ENCODE data around the gene MED29. TPM values are rescaled to one million over a fixed set of nuclear protein-coding genes. Genes with fewer than 3 reads are reported as not detected.
"Not testable (repeated sequence)": the region's sequence is repeated elsewhere in the genome, so short reads cannot be mapped to it uniquely, and the experiment has no call there.

The MED29 gene
- total RNA-seq, 1 experiment from 2014 or later: 26.7 TPM

- DNase-seq (ENCODE audit: low spot score): no peak
Measured at GRCh38 chr19:39370735-39371134, 20.4 kb upstream of the MED29 start.

GRCh38 chr19:39372047-39372802 is 19.0 kb upstream of the MED29 start:
- DNase-seq (ENCODE audit: low spot score): peak; percentile 70

GRCh38 chr19:39372941-39373340 is 18.2 kb upstream of the MED29 start:
- no peak for DNase-seq (ENCODE audit: low spot score)

GRCh38 chr19:39375929-39376328 is 15.2 kb upstream of the MED29 start:
- DNase-seq (ENCODE audit: low spot score): no peak

GRCh38 chr19:39377373-39378362 is 13.5 kb upstream of the MED29 start:
- no peak for DNase-seq (ENCODE audit: low spot score)

GRCh38 chr19:39379366-39379765 is 11.8 kb upstream of the MED29 start:
- not testable (repeated sequence) for DNase-seq (ENCODE audit: low spot score)

- no peak for DNase-seq (ENCODE audit: low spot score)
Measured at GRCh38 chr19:39379865-39380396, 11.2 kb upstream of the MED29 start.

GRCh38 chr19:39380521-39381502 is 10.4 kb upstream of the MED29 start:
- DNase-seq (ENCODE audit: low spot score): no peak

- no peak for DNase-seq (ENCODE audit: low spot score)
Measured at GRCh38 chr19:39381910-39382611, 9.1 kb upstream of the MED29 start.

- DNase-seq (ENCODE audit: low spot score): no peak
Measured at GRCh38 chr19:39382991-39383828, 8.0 kb upstream of the MED29 start.

GRCh38 chr19:39384839-39385568 is 6.2 kb upstream of the MED29 start:
- no peak for DNase-seq (ENCODE audit: low spot score)

- DNase-seq (ENCODE audit: low spot score): no peak
Measured at GRCh38 chr19:39385629-39386411, 5.4 kb upstream of the MED29 start.

GRCh38 chr19:39386557-39386956 is 4.6 kb upstream of the MED29 start:
- no peak for DNase-seq (ENCODE audit: low spot score)

GRCh38 chr19:39388657-39389056 is 2.5 kb upstream of the MED29 start:
- DNase-seq (ENCODE audit: low spot score): no peak

GRCh38 chr19:39389631-39390414 is 1.4 kb upstream of the MED29 start:
- DNase-seq (ENCODE audit: low spot score): no peak

GRCh38 chr19:39390451-39390750 is 777 bp upstream of the MED29 start:
- no peak for DNase-seq (ENCODE audit: low spot score)
